ENCODE measurements around the gene UNC13D.

Gene UNC13D

GRCh38 chr17:75825149-75825552 is 19.1 kb downstream of the UNC13D start:
- H3K4me3 ChIP-seq (ENCODE audit: control insufficient read depth, low read depth, low read length) = no peak overlapping the region
- no peak for TF ChIP-seq CTCF (conservative IDR thresholded peaks at IDR 0.05; ENCODE audit: control insufficient read depth, insufficient read depth, low read depth, low read length)
- DNase-seq (ENCODE audit: low read depth) = no peak

DNA sequence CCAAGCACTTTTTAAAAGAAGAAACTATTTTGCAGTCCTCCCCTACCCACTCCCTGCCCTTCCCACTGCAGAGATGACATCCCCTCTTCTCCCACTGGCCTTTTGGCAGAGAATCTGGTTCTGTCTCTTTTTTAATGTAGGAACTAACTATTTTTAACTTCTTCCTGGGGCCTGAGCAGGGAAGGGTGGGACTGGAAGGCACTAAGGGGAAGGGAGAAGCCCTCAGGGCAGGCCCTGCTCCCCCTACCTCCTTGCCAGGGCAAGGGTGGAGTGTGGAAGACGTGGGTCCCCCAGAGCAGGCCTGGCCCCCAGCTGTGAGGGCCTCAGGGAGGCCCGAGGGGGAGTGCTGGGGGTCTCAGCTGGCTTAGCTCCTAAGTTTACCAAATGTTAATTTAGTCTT is 19.5 kb downstream of the UNC13D start:
- no peak for TF ChIP-seq CTCF (conservative IDR thresholded peaks at IDR 0.05; ENCODE audit: control insufficient read depth, insufficient read depth, low read depth, low read length)
- no peak overlapping the region for H3K4me3 ChIP-seq (ENCODE audit: control insufficient read depth, low read depth, low read length)
- DNase-seq (ENCODE audit: low read depth) = no peak

DNA sequence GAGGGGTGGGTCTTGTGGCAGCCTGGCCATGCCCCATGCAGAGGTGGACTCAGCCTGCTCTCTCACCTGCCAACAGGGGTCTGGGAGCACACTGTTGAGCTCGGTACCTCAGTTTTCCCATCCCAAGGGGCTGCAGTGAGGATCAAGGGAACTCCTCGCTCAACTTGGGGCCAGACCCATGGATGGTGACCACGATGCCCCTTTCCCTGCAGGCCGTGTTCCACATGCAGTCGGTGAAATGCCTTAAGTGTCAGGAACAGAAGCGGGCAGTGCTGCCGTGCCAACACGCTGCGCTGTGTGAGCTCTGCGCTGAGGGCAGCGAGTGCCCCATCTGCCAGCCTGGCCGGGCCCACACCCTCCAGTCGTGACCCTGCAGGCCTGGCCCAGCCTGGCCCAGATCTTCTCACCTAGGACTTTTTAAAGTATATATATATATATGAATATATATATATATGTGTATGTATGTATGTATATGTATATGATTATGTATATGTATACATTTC is 20.1 kb downstream of the UNC13D start:
- DNase-seq (ENCODE audit: low read depth) = no peak
- H3K4me3 ChIP-seq (ENCODE audit: control insufficient read depth, low read depth, low read length) = no peak overlapping the region
- TF ChIP-seq CTCF (conservative IDR thresholded peaks at IDR 0.05; ENCODE audit: control insufficient read depth, insufficient read depth, low read depth, low read length) = no peak

DNA sequence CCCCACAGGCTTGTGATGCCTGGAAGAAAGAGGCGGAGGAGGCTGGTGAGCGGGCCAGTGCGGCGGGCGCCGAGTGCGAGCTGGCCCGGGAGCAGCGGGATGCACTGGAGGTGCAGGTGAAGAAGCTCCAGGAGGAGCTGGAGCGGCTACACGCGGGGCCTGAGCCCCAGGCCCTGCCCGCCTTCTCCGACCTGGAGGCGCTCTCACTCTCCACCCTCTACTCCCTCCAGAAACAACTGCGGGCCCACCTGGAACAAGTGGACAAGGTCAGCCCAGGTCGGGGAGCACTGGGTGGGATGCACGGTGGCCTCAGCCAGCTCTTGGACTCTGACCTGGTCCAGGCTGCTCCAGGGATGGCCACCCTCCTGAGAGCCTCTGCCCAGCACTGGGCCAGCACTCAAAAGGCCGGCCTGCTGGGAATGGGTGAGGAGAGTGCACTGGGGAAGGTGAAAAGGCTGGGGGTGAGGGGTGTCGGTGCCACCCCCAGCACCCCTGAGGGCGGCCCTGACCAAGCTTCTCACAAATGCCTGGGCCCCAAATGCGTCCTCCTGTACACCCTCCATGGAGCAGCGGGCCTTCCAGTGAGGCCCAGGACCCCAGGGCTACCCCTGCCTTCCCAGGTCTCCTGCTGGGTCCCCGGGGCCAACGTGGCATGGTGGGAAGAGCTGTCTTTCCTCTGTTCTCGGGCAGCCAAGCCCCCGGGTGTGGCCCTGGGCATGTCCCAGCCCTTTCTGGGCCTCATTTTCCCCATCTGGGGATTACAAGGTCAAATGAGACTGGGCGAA is 20.8 kb downstream of the UNC13D start:
- TF ChIP-seq CTCF (conservative IDR thresholded peaks at IDR 0.05; ENCODE audit: control insufficient read depth, insufficient read depth, low read depth, low read length) = no peak
- DNase-seq (ENCODE audit: low read depth) = no peak
- no peak overlapping the region for H3K4me3 ChIP-seq (ENCODE audit: control insufficient read depth, low read depth, low read length)

- H3K4me3 ChIP-seq (ENCODE audit: control insufficient read depth, low read depth, low read length) = no peak overlapping the region
- TF ChIP-seq CTCF (conservative IDR thresholded peaks at IDR 0.05; ENCODE audit: control insufficient read depth, insufficient read depth, low read depth, low read length) = no peak
- DNase-seq (ENCODE audit: low read depth) = no peak
Measured at GRCh38 chr17:75822800-75823166, 21.4 kb downstream of the UNC13D start.

DNA sequence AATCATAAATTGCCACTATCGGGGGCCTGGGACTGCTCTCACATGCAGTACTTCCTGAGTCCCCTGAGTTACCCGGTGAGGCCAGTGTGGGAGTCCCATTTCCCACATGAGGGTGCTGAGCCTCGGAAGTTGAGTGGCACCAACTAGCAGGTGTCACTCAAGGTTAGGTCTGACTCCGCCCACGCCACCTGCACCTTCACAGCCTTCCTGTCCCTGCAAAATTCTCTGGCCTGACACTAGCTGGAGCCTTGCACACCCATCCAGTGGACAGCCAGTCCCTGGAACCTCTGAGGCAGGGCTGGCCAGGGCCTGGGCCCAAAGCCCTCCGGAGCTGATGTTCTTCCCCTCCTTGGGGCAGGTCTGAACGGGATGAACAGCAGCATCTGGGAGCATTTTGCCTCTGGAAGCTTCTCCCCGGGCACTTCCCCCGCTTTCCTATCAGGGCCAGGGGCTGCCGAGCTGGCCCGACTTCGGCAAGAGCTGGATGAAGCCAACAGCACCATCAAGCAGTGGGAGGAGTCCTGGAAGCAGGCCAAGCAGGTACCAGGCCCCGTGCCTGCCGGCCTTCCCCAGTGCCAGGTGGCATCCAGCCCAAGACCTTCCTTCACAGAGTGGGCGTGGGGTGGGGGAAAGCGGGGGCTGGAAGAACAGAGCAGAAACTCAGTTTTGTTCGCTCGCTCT is 21.9 kb downstream of the UNC13D start:
- DNase-seq (ENCODE audit: low read depth) = no peak
- TF ChIP-seq CTCF (conservative IDR thresholded peaks at IDR 0.05; ENCODE audit: control insufficient read depth, insufficient read depth, low read depth, low read length) = no peak
- H3K4me3 ChIP-seq (ENCODE audit: control insufficient read depth, low read depth, low read length) = no peak overlapping the region
